SK-N-MC (cell line): Measurements from ENCODE around the gene RUNX1.

ENCODE experiments used
- DNase-seq: peaks from one replicate; pipeline ENCODE4 v3.0.0-alpha.2; 2011; ENCODE audit warnings: low read depth, low spot score
- H3K27ac ChIP-seq: fragments of 200-600 bp; sonication (generic); 2 replicates; pipeline ENCODE4 v1.5.1; 2016; ENCODE audit warnings: mixed run types
- H3K36me3 ChIP-seq: fragments of 200-600 bp; sonication (generic); 2 replicates; pipeline ENCODE4 v1.6.1; 2017; ENCODE audit warnings: antibody characterized with exemption, low read length, mixed read lengths; ENCODE audit not compliant: insufficient read depth
- H3K4me3 ChIP-seq: fragments of 200-600 bp; sonication (generic); 2 replicates; pipeline ENCODE4 v1.5.1; 2016
- H3K9ac ChIP-seq: fragments of 200-600 bp; sonication (generic); 2 replicates; pipeline ENCODE4 v1.8.0; 2017; ENCODE audit warnings: mixed run types, mixed read lengths; ENCODE audit not compliant: insufficient read length
- H3K9me3 ChIP-seq: fragments of 200-600 bp; sonication (generic); 2 replicates; pipeline ENCODE4 v1.6.1; 2017; ENCODE audit warnings: low read depth, mild to moderate bottlenecking, antibody characterized with exemption, low read length, moderate library complexity, mixed read lengths
- EZH2 ChIP-seq: fragments of 200-600 bp; sonication (generic); IDR thresholded peaks from one replicate; pipeline ENCODE4 v1.6.1; 2017; ENCODE audit warnings: antibody characterized with exemption
- FOXP2 ChIP-seq: optimal IDR thresholded peaks from 2 replicates; pipeline ENCODE3; 2011; ENCODE audit warnings: mild to moderate bottlenecking, moderate library complexity; ENCODE audit not compliant: insufficient read depth; ENCODE audit errors: extremely low read length, control extremely low read depth
- POLR2AphosphoS5 ChIP-seq: IDR thresholded peaks from 2 replicates; pipeline ENCODE4 v1.6.1; 2012; ENCODE audit warnings: mild to moderate bottlenecking, low read depth, low read length, borderline replicate concordance

RUNX1 gene

DNA sequence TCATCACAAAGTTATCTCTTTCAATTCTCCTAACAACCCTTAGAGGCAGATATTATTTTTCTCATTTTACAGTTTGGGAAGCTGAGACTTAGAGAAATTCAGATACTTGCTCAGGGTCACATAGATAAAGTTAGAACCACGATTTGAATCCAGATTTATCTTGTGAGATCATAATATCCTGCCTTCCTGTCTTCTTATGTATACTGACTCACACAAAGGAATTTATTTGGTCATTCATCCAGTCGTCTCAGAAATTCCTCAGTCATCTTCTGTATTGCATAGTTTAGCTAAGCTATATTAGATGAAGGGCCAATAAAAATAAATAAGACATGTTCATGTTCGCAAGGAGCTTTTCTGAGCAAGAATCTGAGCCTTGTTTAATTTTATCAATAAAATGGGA lies 35.8 kb upstream of the RUNX1 start:
- H3K36me3 ChIP-seq, result no peaks in the 10 kb centered on the region
- H3K9ac ChIP-seq, result no peak overlapping the region
- TF ChIP-seq POLR2AphosphoS5, result no peak
- no peak for TF ChIP-seq EZH2
- no peak for TF ChIP-seq FOXP2
- DNase-seq, result no peak
- H3K4me3 ChIP-seq, result no peak overlapping the region
- H3K27ac ChIP-seq, result no peak overlapping the region
- H3K9me3 ChIP-seq, result no peaks in the 10 kb centered on the region

DNA sequence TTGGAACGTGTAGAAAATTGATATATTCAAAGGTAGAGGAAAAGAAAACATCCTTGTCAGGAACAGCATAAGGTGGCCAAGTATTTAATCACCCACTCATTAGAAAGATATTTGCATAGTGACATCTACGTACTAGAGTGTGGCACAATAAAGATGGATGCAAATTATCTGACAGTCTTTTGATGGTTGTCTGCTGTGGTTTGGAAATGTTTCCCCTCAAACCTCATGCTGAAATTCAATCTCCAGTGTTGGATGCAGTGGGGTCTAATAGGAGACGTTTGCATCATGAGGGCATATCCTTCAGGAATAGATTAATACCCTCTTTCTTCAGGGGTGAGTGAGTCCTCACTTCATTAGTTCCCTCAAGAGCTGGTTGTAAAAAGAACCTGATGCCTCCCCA lies 34.1 kb upstream of the RUNX1 start:
- Histone ChIP-seq H3K36me3 (no peaks in the 10 kb centered on the region), H3K9me3 (no peaks in the 10 kb centered on the region), H3K27ac (no peak overlapping the region), H3K9ac (no peak overlapping the region), H3K4me3 (no peak overlapping the region)
- TF ChIP-seq POLR2AphosphoS5, result no peak
- no peak for TF ChIP-seq FOXP2
- TF ChIP-seq EZH2, result no peak
- DNase-seq, result no peak

DNA sequence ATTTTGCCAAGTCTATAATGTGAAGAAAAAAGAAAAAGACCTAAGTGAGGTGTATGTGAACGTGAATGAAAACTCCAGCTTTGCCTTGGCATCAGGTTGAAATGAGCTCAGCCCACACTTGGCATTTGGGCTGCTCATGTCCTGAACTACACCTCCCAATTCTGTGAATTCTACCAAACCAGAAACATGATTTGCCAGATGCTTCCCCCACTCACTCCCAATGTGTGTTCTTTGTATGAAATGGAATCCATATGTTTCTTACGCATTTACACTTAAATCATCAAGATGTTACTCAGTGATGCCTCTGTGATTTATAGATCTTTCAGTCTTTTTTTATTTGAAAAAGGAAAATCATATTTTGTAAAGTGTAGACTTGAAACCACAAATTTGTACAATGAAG lies 32.8 kb upstream of the RUNX1 start:
- H3K27ac ChIP-seq, result no peak overlapping the region
- DNase-seq, result no peak
- no peak overlapping the region for H3K4me3 ChIP-seq
- no peak overlapping the region for H3K9ac ChIP-seq
- no peaks in the 10 kb centered on the region for H3K36me3 ChIP-seq
- no peak for TF ChIP-seq FOXP2
- H3K9me3 ChIP-seq, result no peaks in the 10 kb centered on the region

DNA sequence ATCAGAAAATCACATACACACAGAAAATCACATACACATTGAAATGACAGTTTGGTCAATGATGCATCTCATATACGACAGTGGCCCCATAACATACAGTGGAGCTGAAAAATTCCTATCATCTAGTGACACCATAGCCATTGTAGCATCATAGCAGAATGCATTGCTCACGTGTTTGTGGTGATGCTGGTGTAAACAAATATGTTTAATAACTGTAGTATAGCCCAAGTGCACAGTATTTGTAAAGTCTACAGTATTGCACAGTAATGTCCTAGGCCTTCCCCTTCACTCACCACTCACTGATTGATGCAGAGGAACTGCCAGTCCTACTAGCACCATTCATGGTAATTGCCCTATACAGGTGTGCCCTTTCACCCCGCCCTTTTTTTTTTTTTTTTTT lies 30.1 kb upstream of the RUNX1 start:
- Histone ChIP-seq H3K27ac (no peak overlapping the region), H3K4me3 (no peak overlapping the region), H3K9me3 (no peaks in the 10 kb centered on the region), H3K36me3 (no peaks in the 10 kb centered on the region), H3K9ac (no peak overlapping the region)
- TF ChIP-seq FOXP2 (no peak), POLR2AphosphoS5 (no peak)
- DNase-seq, result no peak

DNA sequence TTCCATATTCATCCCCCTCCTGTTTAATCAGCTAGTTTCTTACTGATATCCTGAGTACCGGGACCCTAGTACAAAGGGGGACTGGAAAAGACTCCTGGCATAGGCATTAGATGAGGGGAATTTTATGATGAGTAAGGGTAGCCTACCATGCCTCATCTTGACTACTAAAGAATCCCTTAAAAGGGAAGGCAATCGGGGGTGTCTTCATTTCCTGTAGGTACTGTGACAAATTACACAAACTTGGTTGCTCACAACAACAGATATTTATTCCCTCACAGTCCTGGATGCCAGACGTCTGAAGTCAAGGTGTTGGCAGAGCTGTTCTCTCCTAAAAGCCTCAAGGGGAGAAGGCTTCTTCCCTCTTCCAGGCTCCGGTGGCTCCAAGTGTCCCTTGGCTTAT lies 28.9 kb upstream of the RUNX1 start:
- H3K9ac ChIP-seq, result no peak overlapping the region
- no peak overlapping the region for H3K4me3 ChIP-seq
- no peaks in the 10 kb centered on the region for H3K36me3 ChIP-seq
- DNase-seq, result no peak
- H3K9me3 ChIP-seq, result no peaks in the 10 kb centered on the region
- TF ChIP-seq EZH2 (no peak), FOXP2 (no peak), POLR2AphosphoS5 (no peak)
- no peak overlapping the region for H3K27ac ChIP-seq

DNA sequence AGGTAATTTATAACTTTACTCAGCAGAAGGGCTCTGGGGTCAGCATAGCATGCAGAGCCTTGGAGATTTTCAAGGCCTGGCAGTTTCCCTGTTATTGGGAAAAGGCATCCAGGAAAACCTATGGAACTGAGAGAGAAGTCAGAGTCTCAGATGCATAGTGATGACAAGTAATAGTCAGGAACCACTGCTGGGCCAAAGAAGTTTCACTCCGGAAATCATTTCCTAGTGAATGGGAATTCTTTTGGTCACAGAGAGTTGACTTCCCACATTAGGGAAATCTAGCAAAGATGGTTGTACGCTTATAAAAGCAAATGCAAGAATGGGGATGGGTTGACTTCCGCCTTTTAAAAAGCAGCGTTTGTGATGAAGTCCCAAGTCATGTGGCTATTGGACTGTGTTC lies 28.4 kb upstream of the RUNX1 start:
- no peak overlapping the region for H3K9ac ChIP-seq
- H3K36me3 ChIP-seq, result no peaks in the 10 kb centered on the region
- no peak for TF ChIP-seq POLR2AphosphoS5
- TF ChIP-seq EZH2, result no peak
- TF ChIP-seq FOXP2, result no peak
- H3K4me3 ChIP-seq, result no peak overlapping the region
- no peak overlapping the region for H3K27ac ChIP-seq
- DNase-seq, result no peak
- no peaks in the 10 kb centered on the region for H3K9me3 ChIP-seq

DNA sequence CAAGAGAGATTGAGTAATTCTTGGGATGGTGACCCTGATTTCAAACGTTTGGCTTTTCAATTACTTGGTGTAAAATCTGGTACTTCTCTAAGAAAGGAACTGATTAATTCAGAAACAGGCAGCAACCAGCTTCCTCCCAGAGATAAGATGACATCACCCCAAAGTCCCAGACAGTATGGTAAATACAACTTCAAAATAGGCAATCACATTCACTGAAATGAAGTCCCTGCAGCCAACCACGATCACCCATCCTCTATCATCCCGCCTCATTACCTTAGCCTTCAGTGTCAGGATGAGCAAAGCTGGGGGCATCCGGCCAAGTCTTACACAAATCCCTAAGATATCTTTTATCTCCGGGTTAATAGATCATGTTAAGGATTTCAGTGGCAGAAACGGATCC lies 26.4 kb upstream of the RUNX1 start:
- H3K9ac ChIP-seq, result no peak overlapping the region
- TF ChIP-seq POLR2AphosphoS5 (no peak), EZH2 (no peak), FOXP2 (no peak)
- no peak for DNase-seq
- no peaks in the 10 kb centered on the region for H3K36me3 ChIP-seq
- no peaks in the 10 kb centered on the region for H3K9me3 ChIP-seq
- H3K27ac ChIP-seq, result no peak overlapping the region
- H3K4me3 ChIP-seq, result no peak overlapping the region

DNA sequence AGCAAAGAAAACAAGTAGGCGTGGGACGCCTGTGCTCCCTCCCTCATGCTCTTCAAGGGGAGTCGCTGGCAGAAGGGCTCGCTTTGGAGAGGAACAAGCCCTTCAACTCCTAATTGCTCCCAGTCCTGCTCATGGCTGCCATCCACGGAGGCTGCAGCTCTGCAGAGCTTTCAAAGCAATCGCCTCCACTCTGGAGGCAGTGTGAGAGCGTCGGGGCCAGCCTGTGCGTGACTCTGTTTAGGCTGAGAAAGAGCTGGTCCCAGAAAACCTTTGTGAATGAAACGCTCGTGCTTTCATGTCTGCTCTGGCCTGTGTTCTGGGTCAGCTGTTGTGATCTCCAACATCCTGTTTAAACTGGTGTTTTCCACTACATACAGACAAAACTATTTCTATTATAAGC lies 23.9 kb upstream of the RUNX1 start:
- no peak overlapping the region for H3K9ac ChIP-seq
- H3K36me3 ChIP-seq, result no peaks in the 10 kb centered on the region
- no peak for DNase-seq
- no peak overlapping the region for H3K4me3 ChIP-seq
- no peaks in the 10 kb centered on the region for H3K9me3 ChIP-seq
- TF ChIP-seq EZH2 (no peak), POLR2AphosphoS5 (no peak)
- H3K27ac ChIP-seq, result no peak overlapping the region

DNA sequence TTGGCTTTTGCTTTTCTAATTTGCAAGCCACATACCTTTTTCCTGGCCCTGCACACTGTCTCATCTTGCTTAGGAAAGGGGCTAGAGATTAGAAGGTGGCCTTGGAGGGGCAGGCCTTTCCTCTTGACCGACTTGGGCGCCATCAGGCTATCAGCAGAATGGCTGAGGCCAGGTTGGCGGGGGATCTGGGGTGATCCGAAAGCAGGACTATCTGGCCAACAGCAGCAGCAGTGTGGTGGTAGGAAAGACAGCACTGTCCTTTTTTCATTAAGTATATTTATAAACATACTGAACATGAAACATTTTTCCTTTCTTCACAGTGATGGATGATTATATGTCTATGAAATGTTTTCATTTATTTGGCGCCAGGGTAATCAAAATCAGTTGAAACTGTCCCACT lies 23.5 kb upstream of the RUNX1 start:
- DNase-seq, result no peak
- no peak for TF ChIP-seq FOXP2
- TF ChIP-seq POLR2AphosphoS5, result no peak
- TF ChIP-seq EZH2, result no peak
- H3K27ac ChIP-seq, result no peak overlapping the region

More for the DNA sequence above, 23.5 kb upstream of the RUNX1 start:
- Histone ChIP-seq H3K9ac (no peak overlapping the region), H3K4me3 (no peak overlapping the region), H3K36me3 (no peaks in the 10 kb centered on the region), H3K9me3 (no peaks in the 10 kb centered on the region)
